GM04504 (cell line): Measurements from ENCODE around the gene LTBP3.
"Not testable (repeated sequence)": the region's sequence is repeated elsewhere in the genome, so short reads cannot be mapped to it uniquely, and the experiment has no call there.

Source experiments
- DNase-seq: peaks from one replicate; pipeline ENCODE4 v3.0.0-alpha.2; 2012; ENCODE audit warnings: low read depth

Gene LTBP3

GRCh38 chr11:65571420-65571819 is 13.3 kb upstream of the LTBP3 start:
- no peak for DNase-seq

- peak; percentile 97 for DNase-seq
Measured at GRCh38 chr11:65569973-65570918, 12.1 kb upstream of the LTBP3 start, which contains the start of gene ZNRD2. ZNRD2 (plus strand) TSS chr11:65570477; CDS start chr11:65570492, 15 bp downstream.

GRCh38 chr11:65569164-65569972 is 11.2 kb upstream of the LTBP3 start:
- DNase-seq = no peak

GRCh38 chr11:65565624-65566453 is 7.7 kb upstream of the LTBP3 start:
- no peak for DNase-seq

- not testable (repeated sequence) for DNase-seq
Measured at GRCh38 chr11:65564879-65565559, 6.9 kb upstream of the LTBP3 start.

- DNase-seq = no peak
Measured at GRCh38 chr11:65563601-65564000, 5.4 kb upstream of the LTBP3 start.

GRCh38 chr11:65562788-65563187 is 4.6 kb upstream of the LTBP3 start:
- no peak for DNase-seq

- no peak for DNase-seq
Measured at GRCh38 chr11:65562020-65562419, 3.9 kb upstream of the LTBP3 start.

GRCh38 chr11:65560555-65561418 is 2.6 kb upstream of the LTBP3 start:
- no peak for DNase-seq

GRCh38 chr11:65559951-65560537 is 1.9 kb upstream of the LTBP3 start:
- no peak for DNase-seq

GRCh38 chr11:65559535-65559934 is 1.4 kb upstream of the LTBP3 start:
- no peak for DNase-seq

GRCh38 chr11:65558930-65559509 is 861 bp upstream of the LTBP3 start:
- no peak for DNase-seq

- no peak for DNase-seq
Measured at GRCh38 chr11:65557280-65558001, 718 bp downstream of the LTBP3 start.

GRCh38 chr11:65556470-65557279 is 1.5 kb downstream of the LTBP3 start:
- no peak for DNase-seq

- peak; percentile 90 for DNase-seq
Measured at GRCh38 chr11:65555693-65556231, 2.4 kb downstream of the LTBP3 start.

GRCh38 chr11:65554842-65555430 is 3.2 kb downstream of the LTBP3 start:
- no peak for DNase-seq

GRCh38 chr11:65554057-65554818 is 3.9 kb downstream of the LTBP3 start:
- DNase-seq = no peak
